Stimulated activated CD8-positive, alpha-beta memory T cell treated with anti-CD3 and anti-CD28 coated beads, Interleukin-4, amount 100 ng/mL, for 4 hours (primary cell): ENCODE data around the gene PLEKHH2.
"Not testable (repeated sequence)": the region's sequence is repeated elsewhere in the genome, so short reads cannot be mapped to it uniquely, and the experiment has no call there.

ENCODE experiments used
- DNase-seq, 2 donors: peaks; one replicate each; pipeline ENCODE4 v3.0.0-alpha.2; 2020; ENCODE audit warnings: low read depth in 2 of 2, low spot score in 1 of 2

The PLEKHH2 gene

GRCh38 chr2:43637030-43637803 lies at the start of gene PLEKHH2:
PLEKHH2 (plus strand) TSS chr2:43637260; CDS start chr2:43644674, 7,414 bp downstream.
- peak; percentile 65 to 83 for DNase-seq

GRCh38 chr2:43592443-43592842 lies 44.6 kb upstream of the PLEKHH2 start:
- DNase-seq: no peak

GRCh38 chr2:43593254-43593653 lies 43.8 kb upstream of the PLEKHH2 start:
- no peak for DNase-seq

DNA sequence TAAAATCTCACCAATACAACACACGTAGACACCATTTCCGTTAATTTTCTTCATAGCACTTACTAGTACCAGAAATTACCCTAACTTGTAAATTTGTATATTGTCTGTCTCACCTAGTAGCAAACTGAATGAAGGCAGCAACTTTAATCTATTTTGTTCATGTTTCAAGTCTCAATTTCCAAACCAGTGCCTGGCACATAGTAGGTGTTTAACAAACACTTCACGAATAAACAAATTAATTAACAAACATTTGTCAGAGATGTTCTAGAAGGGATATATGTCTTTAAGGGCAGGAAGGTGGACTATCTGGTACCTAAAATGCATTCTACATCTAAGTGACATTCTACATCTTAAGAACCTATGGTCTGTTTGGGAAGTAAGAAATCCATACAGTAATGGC lies 42.2 kb upstream of the PLEKHH2 start:
- DNase-seq: no peak

GRCh38 chr2:43595603-43596412 lies 41.3 kb upstream of the PLEKHH2 start, which contains the start of gene THADA:
THADA (minus strand) TSS chr2:43596038; CDS start chr2:43592392, 3,646 bp downstream.
- DNase-seq: peak; percentile 94 to 96

DNA sequence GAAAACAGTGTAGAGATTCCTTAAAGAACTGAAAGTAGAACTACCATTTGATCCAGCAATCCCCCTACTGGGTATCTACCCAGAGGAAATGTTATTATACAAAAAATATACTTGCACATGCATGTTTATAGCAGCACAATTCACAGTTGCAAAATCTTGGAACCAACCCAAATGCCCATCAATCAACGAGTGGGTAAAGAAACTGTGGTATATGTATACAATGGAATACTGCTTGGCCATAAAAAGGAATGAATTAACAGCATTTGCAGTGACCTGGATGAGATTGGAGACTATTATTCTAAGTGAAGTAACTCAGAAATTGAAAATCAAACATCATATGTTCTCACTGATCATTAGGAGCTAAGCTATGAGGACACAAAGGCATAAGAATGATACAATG lies 36.5 kb upstream of the PLEKHH2 start:
- not testable (repeated sequence) for DNase-seq

DNA sequence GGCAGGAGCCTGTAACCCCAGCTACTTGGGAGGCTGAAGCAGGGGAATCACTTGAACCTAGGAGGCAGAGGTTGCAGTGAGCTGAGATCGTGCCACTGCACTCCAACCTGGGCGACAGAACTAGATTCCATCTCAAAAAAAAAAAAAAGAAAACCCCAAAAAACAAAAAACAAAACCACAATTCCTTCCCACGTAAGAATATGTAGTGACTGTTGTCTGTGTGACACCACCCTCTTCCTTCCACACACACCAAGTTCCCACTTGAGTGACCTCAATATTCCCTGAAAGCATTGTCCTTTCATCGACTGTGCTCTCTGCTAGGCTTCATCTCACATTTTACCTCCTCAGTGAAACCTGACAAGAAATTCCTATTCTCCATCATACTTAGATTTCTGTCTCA lies 32.4 kb upstream of the PLEKHH2 start:
- no peak for DNase-seq

- DNase-seq: no peak
These were observed 31.9 kb upstream of the PLEKHH2 start for GRCh38 chr2:43605079-43605655.

- DNase-seq: no peak
These were observed 31.2 kb upstream of the PLEKHH2 start for GRCh38 chr2:43605851-43606250.

GRCh38 chr2:43609290-43609918 lies 27.7 kb upstream of the PLEKHH2 start:
- no peak for DNase-seq

DNA sequence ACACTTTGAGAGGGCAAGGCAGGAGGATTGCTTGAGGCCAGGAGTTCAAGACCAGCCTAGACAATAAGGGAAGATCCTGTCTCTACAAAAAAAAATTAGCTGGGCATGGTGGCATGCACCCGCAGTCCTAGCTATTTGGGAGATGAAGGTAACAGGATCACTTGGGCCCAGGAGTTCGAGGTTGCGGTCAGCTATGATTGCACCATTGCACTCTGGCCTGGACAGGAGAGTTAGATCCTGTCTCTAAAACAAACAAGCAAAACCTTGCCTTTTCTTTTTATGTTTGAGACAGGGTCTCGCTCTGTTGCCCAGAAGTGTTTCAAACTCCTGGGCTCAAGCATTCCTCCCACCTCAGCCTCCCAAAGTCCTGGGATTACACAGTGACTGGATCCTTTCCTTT lies 26.7 kb upstream of the PLEKHH2 start:
- DNase-seq: no peak

DNA sequence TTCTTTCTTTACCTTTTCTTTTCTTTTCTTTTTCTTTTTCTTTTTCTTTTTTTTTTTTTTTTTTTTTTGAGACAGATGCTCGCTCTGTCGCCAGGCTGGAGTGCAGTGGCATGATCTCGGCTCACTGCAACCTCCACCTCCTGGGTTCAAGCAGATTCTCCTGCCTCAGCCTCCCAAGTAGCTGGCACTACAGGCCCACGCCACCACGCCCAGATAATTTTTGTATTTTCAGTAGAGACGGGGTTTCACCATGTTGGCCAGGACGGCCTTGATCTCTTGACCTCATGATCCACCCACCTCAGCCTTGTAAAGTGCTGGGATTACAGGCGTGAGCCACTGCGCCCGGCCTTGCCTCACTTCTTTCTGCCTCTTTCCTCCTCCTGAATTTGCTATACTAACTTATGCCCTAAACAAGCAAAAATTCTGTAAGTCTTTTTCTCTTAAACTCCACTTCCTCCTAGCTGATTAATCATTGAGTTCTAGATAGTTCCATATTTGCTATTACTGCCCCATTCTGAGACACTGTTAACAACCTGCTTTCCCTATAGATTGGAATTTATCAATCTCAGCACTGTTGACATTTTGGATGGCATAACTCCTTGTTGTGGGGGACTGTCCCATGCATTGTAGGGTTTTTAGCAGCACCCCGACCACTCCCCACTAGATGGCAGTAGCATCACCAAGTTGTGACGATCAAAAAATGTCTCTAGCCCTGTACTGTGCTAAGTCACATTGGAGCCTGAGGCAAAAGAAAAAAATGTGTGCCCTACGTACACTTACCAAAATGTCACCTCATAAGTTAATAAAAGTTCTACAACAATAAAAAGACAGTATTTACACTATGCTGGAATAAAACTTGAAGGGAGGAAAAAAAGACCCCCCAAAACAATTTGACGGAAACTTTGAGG lies 24.8 kb upstream of the PLEKHH2 start:
- peak; percentile 52 to 58 for DNase-seq

GRCh38 chr2:43612944-43613343 lies 24.1 kb upstream of the PLEKHH2 start:
- no peak for DNase-seq

DNA sequence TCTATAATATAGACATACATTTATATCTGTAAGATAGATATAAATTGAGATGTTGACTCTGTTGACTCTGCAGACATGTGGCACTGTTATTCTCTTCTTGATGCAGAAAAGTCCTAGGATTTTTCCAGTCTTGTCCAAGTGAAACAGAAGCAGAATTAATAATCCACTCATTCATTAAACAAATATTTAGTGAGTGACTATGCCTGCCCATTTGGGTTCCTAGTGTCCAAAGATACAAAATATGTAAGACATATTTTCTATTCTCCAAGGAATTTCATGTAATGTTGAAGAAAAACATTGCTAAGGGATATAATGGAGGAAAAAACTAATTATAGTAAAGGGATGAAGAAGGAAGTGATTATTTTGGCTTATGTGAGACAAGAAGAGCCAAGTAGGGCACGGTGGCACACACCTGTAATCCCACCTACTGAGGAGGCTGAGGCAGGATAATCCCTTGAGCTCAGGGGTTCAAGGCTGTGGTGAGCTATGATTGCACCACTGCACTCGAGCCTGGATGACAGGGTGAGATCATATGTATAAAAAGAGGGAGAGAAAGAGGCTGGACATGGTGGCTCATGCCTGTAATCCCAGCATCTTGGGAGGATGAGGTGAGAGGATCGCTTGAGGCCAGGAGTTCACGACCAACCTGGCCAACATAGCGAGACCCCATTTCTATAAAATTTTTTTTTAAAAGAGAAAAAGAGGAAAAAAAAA lies 19.9 kb upstream of the PLEKHH2 start:
- no peak for DNase-seq

GRCh38 chr2:43619511-43619910 lies 17.5 kb upstream of the PLEKHH2 start:
- no peak for DNase-seq

- DNase-seq: no peak
These were observed 14.1 kb upstream of the PLEKHH2 start for GRCh38 chr2:43622931-43623451.

DNA sequence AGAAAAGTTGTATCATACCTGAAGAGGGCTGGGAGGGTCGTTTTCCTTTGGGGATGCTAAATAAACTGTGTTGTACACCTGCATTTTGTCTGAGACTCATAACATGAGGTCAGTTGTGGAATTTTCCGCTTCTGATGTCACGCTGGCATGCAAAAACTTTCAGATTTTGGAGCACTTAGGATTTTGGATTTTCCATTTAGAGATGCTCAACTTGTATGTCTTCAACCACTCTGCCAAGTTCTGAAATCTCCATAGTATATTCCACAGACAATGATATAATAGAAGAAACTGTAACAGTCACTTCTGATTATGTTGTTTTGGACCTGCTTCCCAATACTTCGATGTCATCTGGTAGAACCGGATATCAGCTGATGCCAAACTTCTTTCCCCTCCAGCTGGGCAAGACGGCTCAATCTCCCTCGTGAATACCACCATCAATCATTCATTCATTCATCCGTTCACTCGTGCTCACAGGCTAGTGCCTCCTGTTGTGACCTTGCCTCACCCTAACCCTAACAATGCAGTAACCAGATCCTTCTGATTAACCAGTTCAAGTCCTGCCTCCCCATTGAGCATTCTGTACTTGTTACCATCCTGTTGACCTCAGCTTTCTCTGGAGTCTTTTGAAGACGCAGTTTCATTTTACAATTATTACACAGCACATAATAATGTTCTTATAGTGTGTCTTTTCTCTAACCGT lies 5.3 kb upstream of the PLEKHH2 start:
- no peak for DNase-seq

- no peak for DNase-seq
These were observed 2.3 kb upstream of the PLEKHH2 start for GRCh38 chr2:43634604-43635306.
